Measurements from ENCODE around the gene PTPRD. TPM values are rescaled to one million over a fixed set of nuclear protein-coding genes. Genes with fewer than 3 reads are reported as not detected.

Gene PTPRD
- total RNA-seq, 2 experiments from 2014 or later = 0.03 TPM; not detected in 1

DNA sequence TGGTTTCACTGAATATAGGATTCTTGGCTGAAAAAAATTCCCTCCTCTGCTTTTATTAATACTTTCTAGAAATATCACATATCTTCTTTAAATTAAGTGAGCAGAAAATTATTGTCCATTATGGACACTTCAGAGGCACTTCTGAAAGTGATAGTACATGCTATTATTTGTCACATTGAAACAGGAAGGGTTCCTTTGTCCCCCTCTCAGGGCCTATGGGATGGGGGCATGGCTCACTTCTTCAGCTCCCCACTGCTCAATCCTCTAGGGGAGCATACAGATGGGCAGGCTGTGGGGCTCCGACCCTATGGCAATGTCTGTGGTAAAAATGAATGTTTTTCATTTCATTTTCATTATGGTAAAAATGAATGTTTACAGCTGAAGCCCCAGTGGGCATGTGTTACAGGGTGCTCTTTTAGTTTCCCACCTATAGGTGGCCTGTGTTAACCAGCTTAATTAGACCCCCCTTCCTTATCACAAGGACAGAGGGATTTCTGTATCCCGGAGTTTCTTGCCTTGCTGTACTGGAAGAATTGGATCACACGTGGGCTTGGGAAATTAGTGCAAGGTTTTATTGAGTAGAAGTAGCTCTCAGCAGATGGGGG is 1225.2 kb downstream of the PTPRD start:
- Histone ChIP-seq H3K9me3 (ENCODE audit: low read length) (no peaks in the 10 kb centered on the region), H3K4me3 (ENCODE audit: low read depth, low read length, poor library complexity, severe bottlenecking) (no peak overlapping the region), H4K20me1 (ENCODE audit: insufficient read depth, low read length) (no peaks in the 10 kb centered on the region), H3K9me2 (ENCODE audit: insufficient read depth, low read length) (no peaks in the 10 kb centered on the region), H3K36me3 (ENCODE audit: insufficient read depth, low read length) (no peaks in the 10 kb centered on the region), H2AFZ (ENCODE audit: low read length) (no peak overlapping the region), H3K4me2 (ENCODE audit: low read length) (no peak overlapping the region), H3K27ac (ENCODE audit: low read depth, low read length, poor library complexity, severe bottlenecking) (no peak overlapping the region), H3K4me1 (ENCODE audit: insufficient read depth, low read length, poor library complexity, severe bottlenecking) (no peaks in the 10 kb centered on the region), H3K79me2 (ENCODE audit: insufficient read depth, low read depth, low read length) (no peaks in the 10 kb centered on the region)
- intact Hi-C loops (cut with micrococcal nuclease; ENCODE audit: unreplicated experiment) = no loop called here
- no TSS peak for BruUV-seq (replicated peaks)
- DNase-seq (ENCODE audit: low spot score) = no peak
- ChIA-PET POLR2A (interaction anchor here (1.0 kb wide), 3 partner anchors 15 to 48 kb away, joined by 3 read pairs; no protein-coding TSS in a partner anchor), CTCF (ENCODE audit: unreplicated experiment) (no interaction called here)
- TF ChIP-seq, protein P1, sequence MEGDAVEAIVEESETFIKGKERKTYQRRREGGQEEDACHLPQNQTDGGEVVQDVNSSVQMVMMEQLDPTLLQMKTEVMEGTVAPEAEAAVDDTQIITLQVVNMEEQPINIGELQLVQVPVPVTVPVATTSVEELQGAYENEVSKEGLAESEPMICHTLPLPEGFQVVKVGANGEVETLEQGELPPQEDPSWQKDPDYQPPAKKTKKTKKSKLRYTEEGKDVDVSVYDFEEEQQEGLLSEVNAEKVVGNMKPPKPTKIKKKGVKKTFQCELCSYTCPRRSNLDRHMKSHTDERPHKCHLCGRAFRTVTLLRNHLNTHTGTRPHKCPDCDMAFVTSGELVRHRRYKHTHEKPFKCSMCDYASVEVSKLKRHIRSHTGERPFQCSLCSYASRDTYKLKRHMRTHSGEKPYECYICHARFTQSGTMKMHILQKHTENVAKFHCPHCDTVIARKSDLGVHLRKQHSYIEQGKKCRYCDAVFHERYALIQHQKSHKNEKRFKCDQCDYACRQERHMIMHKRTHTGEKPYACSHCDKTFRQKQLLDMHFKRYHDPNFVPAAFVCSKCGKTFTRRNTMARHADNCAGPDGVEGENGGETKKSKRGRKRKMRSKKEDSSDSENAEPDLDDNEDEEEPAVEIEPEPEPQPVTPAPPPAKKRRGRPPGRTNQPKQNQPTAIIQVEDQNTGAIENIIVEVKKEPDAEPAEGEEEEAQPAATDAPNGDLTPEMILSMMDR (conservative IDR thresholded peaks at IDR 0.05; ENCODE audit: low read length) = peak; percentile 36
- no peak for TF ChIP-seq EZH2phosphoT487 (IDR thresholded peaks at IDR 0.05; ENCODE audit: borderline replicate concordance, low read depth, low read length)

DNA sequence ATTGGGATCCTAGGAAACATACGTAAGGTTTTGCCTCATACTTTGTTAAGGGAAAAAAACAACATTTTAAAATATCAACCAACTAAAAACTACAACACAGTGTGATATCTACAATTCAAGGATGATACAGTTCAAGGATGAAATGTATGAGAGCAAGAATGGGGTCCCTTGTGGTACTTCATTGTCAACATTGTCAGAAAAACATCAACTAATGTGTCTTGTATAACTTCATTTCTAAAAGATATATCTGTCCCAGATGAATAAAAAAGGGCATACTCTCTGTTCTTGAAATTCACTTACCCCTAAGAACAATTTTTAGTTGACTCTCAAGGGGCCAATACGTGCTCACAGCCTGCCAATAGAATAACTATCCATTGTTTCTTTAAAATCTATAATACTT is 1250.5 kb downstream of the PTPRD start:
- ChIA-PET POLR2A (interaction anchor here (0.7 kb wide), 1 partner anchor 581 kb away, joined by 5 read pairs; no protein-coding TSS in a partner anchor), CTCF (ENCODE audit: unreplicated experiment) (no interaction called here)
- no peaks in the 10 kb centered on the region for H3K4me1 ChIP-seq (ENCODE audit: insufficient read depth, low read length, poor library complexity, severe bottlenecking)
- H3K27ac ChIP-seq (ENCODE audit: low read depth, low read length, poor library complexity, severe bottlenecking) = no peak overlapping the region
- no peak overlapping the region for H2AFZ ChIP-seq (ENCODE audit: low read length)
- intact Hi-C loops (cut with micrococcal nuclease; ENCODE audit: unreplicated experiment) = no loop called here
- H4K20me1 ChIP-seq (ENCODE audit: insufficient read depth, low read length) = no peaks in the 10 kb centered on the region
- H3K79me2 ChIP-seq (ENCODE audit: insufficient read depth, low read depth, low read length) = no peaks in the 10 kb centered on the region
- TF ChIP-seq EZH2phosphoT487 (IDR thresholded peaks at IDR 0.05; ENCODE audit: borderline replicate concordance, low read depth, low read length) = no peak
- TF ChIP-seq, protein P1 (conservative IDR thresholded peaks at IDR 0.05; ENCODE audit: low read length) = no peak
- no peak overlapping the region for H3K4me2 ChIP-seq (ENCODE audit: low read length)
- DNase-seq (ENCODE audit: low spot score) = no peak
- BruUV-seq (replicated peaks) = no TSS peak
- H3K4me3 ChIP-seq (ENCODE audit: low read depth, low read length, poor library complexity, severe bottlenecking) = no peak overlapping the region
- H3K9me3 ChIP-seq (ENCODE audit: low read length) = no peaks in the 10 kb centered on the region
- H3K9me2 ChIP-seq (ENCODE audit: insufficient read depth, low read length) = no peaks in the 10 kb centered on the region
- H3K36me3 ChIP-seq (ENCODE audit: insufficient read depth, low read length) = no peaks in the 10 kb centered on the region

DNA sequence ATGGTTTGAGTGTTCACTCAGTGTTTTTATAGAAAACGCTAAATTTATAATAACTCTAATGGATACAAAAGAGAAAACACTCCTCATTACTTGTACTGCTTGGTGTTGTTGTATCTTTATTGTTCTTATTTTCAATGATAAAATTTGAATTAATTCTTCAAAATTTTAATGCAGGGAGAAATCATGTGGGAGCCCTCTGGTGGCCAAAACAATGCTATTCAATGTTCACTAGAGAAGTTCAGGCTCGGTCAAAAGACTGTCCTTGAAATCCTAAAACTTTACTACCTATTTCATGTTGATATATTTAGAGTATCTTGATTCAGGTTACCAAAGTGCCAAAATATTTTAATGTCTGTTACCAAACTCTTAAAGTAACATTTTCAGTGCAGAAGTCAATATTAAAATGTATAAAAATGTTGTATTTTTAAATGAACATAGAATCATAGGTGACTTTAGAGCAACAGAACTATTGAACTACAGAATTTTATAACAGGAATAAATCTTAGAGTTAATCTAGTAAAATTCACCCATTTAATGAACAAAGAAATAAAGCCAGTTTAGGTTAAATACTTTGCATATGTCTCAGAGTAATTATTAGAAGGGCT is 1259.8 kb downstream of the PTPRD start:
- Histone ChIP-seq H3K36me3 (ENCODE audit: insufficient read depth, low read length) (no peaks in the 10 kb centered on the region), H3K9me2 (ENCODE audit: insufficient read depth, low read length) (no peaks in the 10 kb centered on the region), H3K4me3 (ENCODE audit: low read depth, low read length, poor library complexity, severe bottlenecking) (no peak overlapping the region), H4K20me1 (ENCODE audit: insufficient read depth, low read length) (no peaks in the 10 kb centered on the region), H2AFZ (ENCODE audit: low read length) (no peak overlapping the region), H3K27ac (ENCODE audit: low read depth, low read length, poor library complexity, severe bottlenecking) (no peak overlapping the region), H3K4me2 (ENCODE audit: low read length) (no peak overlapping the region), H3K4me1 (ENCODE audit: insufficient read depth, low read length, poor library complexity, severe bottlenecking) (no peaks in the 10 kb centered on the region), H3K79me2 (ENCODE audit: insufficient read depth, low read depth, low read length) (no peaks in the 10 kb centered on the region), H3K9me3 (ENCODE audit: low read length) (no peaks in the 10 kb centered on the region)
- ChIA-PET CTCF (ENCODE audit: unreplicated experiment) (no interaction called here), POLR2A (no interaction called here)
- intact Hi-C loops (cut with micrococcal nuclease; ENCODE audit: unreplicated experiment) = no loop called here
- TF ChIP-seq EZH2phosphoT487 (IDR thresholded peaks at IDR 0.05; ENCODE audit: borderline replicate concordance, low read depth, low read length) = no peak
- TF ChIP-seq, protein P1 (conservative IDR thresholded peaks at IDR 0.05; ENCODE audit: low read length) = peak; percentile 90
- DNase-seq (ENCODE audit: low spot score) = peak; percentile 4
- BruUV-seq (replicated peaks) = no TSS peak

Measured in OCI-LY7 (cell line).